ENCODE data around the gene EXOSC1.
"Not testable (repeated sequence)": the region's sequence is repeated elsewhere in the genome, so short reads cannot be mapped to it uniquely, and the experiment has no call there.

EXOSC1 gene

DNA sequence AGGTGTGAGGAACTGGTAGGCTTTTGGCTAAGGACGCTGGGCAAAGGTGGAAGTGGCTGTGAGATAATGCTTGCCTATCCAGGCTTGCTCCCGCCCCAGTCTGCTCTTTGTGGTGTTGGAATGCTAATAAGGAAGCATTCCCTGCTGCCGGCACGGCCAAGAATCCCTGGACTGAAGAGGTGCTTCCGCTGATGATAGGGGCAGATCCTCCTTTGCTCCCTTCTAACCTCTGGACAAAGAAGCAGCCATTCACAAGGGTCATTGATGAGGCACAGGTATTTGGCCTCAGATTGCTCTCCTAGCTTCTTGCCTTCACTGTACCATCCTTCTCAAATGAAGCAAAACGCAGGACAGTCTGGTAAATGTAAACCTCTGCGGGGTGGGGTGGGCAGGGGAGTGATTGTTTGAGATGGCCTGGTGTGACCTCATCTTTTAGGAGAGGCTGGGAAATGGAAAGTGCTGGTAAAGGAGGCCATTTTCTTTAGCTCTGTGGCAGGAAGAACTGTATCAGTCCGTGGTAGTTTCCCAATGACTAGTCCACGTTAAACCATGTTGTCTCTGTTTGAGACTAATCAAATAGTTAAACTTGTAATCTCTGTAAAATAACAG, 18.1 kb downstream of the EXOSC1 start:
- H3K79me2 ChIP-seq = peaks cover 14% of the 10 kb centered on the region
- peak overlapping the region; percentile 80 for H3K4me3 ChIP-seq (ENCODE audit: low read depth, low read length)
- H3K36me3 ChIP-seq (ENCODE audit: control insufficient read depth, insufficient read depth, low read length) = no peaks in the 10 kb centered on the region
- TF ChIP-seq, protein P1, sequence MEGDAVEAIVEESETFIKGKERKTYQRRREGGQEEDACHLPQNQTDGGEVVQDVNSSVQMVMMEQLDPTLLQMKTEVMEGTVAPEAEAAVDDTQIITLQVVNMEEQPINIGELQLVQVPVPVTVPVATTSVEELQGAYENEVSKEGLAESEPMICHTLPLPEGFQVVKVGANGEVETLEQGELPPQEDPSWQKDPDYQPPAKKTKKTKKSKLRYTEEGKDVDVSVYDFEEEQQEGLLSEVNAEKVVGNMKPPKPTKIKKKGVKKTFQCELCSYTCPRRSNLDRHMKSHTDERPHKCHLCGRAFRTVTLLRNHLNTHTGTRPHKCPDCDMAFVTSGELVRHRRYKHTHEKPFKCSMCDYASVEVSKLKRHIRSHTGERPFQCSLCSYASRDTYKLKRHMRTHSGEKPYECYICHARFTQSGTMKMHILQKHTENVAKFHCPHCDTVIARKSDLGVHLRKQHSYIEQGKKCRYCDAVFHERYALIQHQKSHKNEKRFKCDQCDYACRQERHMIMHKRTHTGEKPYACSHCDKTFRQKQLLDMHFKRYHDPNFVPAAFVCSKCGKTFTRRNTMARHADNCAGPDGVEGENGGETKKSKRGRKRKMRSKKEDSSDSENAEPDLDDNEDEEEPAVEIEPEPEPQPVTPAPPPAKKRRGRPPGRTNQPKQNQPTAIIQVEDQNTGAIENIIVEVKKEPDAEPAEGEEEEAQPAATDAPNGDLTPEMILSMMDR (IDR thresholded peaks at IDR 0.05) = no peak
- no peaks in the 10 kb centered on the region for H3K27me3 ChIP-seq (ENCODE audit: control insufficient read depth, insufficient read depth, low read length)
- peaks cover 8% of the 10 kb centered on the region for H3K4me1 ChIP-seq
- no peak overlapping the region for H3K9ac ChIP-seq
- H3K27ac ChIP-seq = peak overlapping the region; percentile 62
- H2AFZ ChIP-seq = no peak overlapping the region
- H3K9me3 ChIP-seq (ENCODE audit: control insufficient read depth, low read length) = no peaks in the 10 kb centered on the region
- peak overlapping the region; percentile 77 for H3K4me2 ChIP-seq (ENCODE audit: low read length)

GRCh38 chr10:97426776-97427570, 18.8 kb downstream of the EXOSC1 start:
- H3K27ac ChIP-seq = peak overlapping the region; percentile 83
- H3K4me1 ChIP-seq = peaks cover 8% of the 10 kb centered on the region
- H3K36me3 ChIP-seq (ENCODE audit: control insufficient read depth, insufficient read depth, low read length) = no peaks in the 10 kb centered on the region
- peaks cover 14% of the 10 kb centered on the region for H3K79me2 ChIP-seq
- H3K9ac ChIP-seq = peak overlapping the region; percentile 68
- H3K27me3 ChIP-seq (ENCODE audit: control insufficient read depth, insufficient read depth, low read length) = no peaks in the 10 kb centered on the region
- no peaks in the 10 kb centered on the region for H3K9me3 ChIP-seq (ENCODE audit: control insufficient read depth, low read length)
- H3K4me2 ChIP-seq (ENCODE audit: low read length) = peak overlapping the region; percentile 77
- H2AFZ ChIP-seq = peak overlapping the region; percentile 80
- peak overlapping the region; percentile 80 for H3K4me3 ChIP-seq (ENCODE audit: low read depth, low read length)
- TF ChIP-seq, protein P1 (IDR thresholded peaks at IDR 0.05) = no peak

DNA sequence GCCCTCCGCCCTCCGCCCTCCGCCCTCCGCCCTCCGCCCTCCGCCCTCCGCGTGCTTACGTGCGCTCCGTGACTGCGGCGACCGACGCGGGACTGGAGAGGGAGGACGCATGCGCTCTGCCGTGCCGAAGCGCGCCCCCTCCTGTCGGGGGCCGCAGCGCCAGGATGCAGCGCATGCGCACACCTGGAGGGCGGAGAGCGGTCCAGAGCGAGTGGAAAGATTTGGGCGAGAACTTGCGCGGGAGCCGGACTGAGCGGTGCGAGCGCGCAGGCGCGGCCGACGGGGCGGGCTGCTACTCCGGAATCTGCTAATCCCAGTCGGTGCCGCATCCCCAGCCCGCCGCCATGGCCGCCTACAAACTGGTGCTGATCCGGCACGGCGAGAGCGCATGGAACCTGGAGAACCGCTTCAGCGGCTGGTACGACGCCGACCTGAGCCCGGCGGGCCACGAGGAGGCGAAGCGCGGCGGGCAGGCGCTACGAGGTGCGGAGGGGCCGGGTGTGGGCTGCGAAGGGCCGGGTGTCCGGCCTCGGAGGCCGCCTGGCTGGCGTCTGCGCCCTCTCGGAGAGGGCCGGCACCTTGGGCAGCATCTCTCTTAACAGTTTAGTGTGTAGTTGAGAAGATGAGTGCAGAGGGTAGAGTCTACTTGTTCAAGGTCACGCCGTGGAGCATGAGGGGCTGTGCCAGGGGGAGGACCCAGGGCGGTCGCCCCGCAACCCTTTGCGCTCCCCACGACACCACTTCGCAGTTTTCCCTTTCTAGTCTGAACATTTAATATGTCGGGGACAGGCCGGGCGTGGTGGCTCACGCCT, 19.6 kb downstream of the EXOSC1 start, which contains the start of gene PGAM1:
Gene PGAM1 (plus strand): TSS at position 228 of the 812 bp plus-strand sequence. CDS start 117 bp downstream, at position 345.
- Histone ChIP-seq H3K9ac (peak within 1 kb of the TSS; percentile 68), H3K27me3 (ENCODE audit: control insufficient read depth, insufficient read depth, low read length) (no peaks in the 10 kb centered on the region), H3K27ac (peak within 1 kb of the TSS; percentile 83), H2AFZ (peak within 1 kb of the TSS; percentile 80), H3K36me3 (ENCODE audit: control insufficient read depth, insufficient read depth, low read length) (no peaks in the 10 kb centered on the region), H3K4me3 (ENCODE audit: low read depth, low read length) (peak within 1 kb of the TSS; percentile 80), H3K79me2 (peaks cover 14% of the 10 kb centered on the region), H3K9me3 (ENCODE audit: control insufficient read depth, low read length) (no peaks in the 10 kb centered on the region), H3K4me2 (ENCODE audit: low read length) (peak within 1 kb of the TSS; percentile 91), H3K4me1 (peaks cover 8% of the 10 kb centered on the region)
- TF ChIP-seq, protein P1 (IDR thresholded peaks at IDR 0.05) = peak; percentile 79

- H3K9ac ChIP-seq; H3K4me1 ChIP-seq; H3K27ac ChIP-seq; H3K9me3 ChIP-seq (ENCODE audit: control insufficient read depth, low read length); H3K36me3 ChIP-seq (ENCODE audit: control insufficient read depth, insufficient read depth, low read length); H3K27me3 ChIP-seq (ENCODE audit: control insufficient read depth, insufficient read depth, low read length); H2AFZ ChIP-seq; H3K4me3 ChIP-seq (ENCODE audit: low read depth, low read length); H3K4me2 ChIP-seq (ENCODE audit: low read length): not testable (repeated sequence)
- peaks cover 14% of the 10 kb centered on the region for H3K79me2 ChIP-seq
These were observed 22.1 kb downstream of the EXOSC1 start for GRCh38 chr10:97423757-97424098.

DNA sequence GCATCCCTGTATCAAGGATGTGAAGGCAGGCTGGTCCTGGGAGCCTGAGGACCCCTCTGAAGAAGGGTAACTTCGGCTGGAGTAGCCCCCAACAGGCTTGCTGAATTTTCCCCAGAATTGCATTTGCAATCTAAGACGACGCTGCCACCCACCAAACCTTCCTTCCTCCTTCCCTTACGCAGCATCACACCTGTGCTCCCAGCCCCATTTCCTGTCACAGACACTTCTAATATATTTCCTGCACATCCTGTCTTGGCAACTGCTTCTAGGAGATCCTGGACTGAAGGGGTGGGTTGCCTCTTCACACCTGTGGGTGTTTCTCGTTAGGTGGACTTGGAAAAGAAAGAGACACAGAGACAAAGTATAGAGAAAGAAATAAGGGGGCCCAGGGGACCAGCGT, 29.2 kb downstream of the EXOSC1 start:
- TF ChIP-seq, protein P1 (IDR thresholded peaks at IDR 0.05) = no peak
- H3K9me3 ChIP-seq (ENCODE audit: control insufficient read depth, low read length) = no peaks in the 10 kb centered on the region
- no peaks in the 10 kb centered on the region for H3K79me2 ChIP-seq
- no peak overlapping the region for H3K27ac ChIP-seq
- H3K36me3 ChIP-seq (ENCODE audit: control insufficient read depth, insufficient read depth, low read length) = no peaks in the 10 kb centered on the region
- H3K4me3 ChIP-seq (ENCODE audit: low read depth, low read length) = no peak overlapping the region
- H3K4me1 ChIP-seq = peaks cover 10% of the 10 kb centered on the region
- H3K27me3 ChIP-seq (ENCODE audit: control insufficient read depth, insufficient read depth, low read length) = no peaks in the 10 kb centered on the region
- no peak overlapping the region for H3K9ac ChIP-seq
- no peak overlapping the region for H3K4me2 ChIP-seq (ENCODE audit: low read length)
- H2AFZ ChIP-seq = no peak overlapping the region

Data from parathyroid adenoma (tissue), 2 donors.